CD4-positive, CD25-positive, alpha-beta regulatory T cell (primary cell): ENCODE data around the gene CHADL. TPM values are rescaled to one million over a fixed set of nuclear protein-coding genes. Genes with fewer than 3 reads are reported as not detected.

Experiments
- ATAC-seq, 2 donors: fragments of 150-1000 bp; cut with Tn5 transposase; one replicate each; pipeline ENCODE4 v1.10.0; 2021; ENCODE audit warnings: low read depth in 2 of 2, moderate number of reproducible peaks in 2 of 2, moderate library complexity in 1 of 2
- DNase-seq, 3 donors: peaks; one replicate each; pipeline versions ENCODE4 v3.0.0 to v3.0.0-alpha.2; 2012 to 2022; ENCODE audit warnings: mixed read lengths in 1 of 3
- H3K27ac ChIP-seq: one replicate; pipeline ENCODE4 v1.7.0; 2013; ENCODE audit warnings: mild to moderate bottlenecking, low read length; ENCODE audit not compliant: insufficient read depth, poor library complexity, severe bottlenecking
- H3K27me3 ChIP-seq: one replicate; pipeline ENCODE4 v1.7.0; 2013; ENCODE audit warnings: low read length; ENCODE audit not compliant: control insufficient read depth, insufficient read depth
- H3K36me3 ChIP-seq: one replicate; pipeline ENCODE4 v1.7.0; 2013; ENCODE audit warnings: mild to moderate bottlenecking, low read length, moderate library complexity; ENCODE audit not compliant: control insufficient read depth, insufficient read depth
- H3K4me1 ChIP-seq: 2 replicates; pipeline ENCODE4 v1.7.0; 2013; ENCODE audit warnings: mild to moderate bottlenecking, low read length; ENCODE audit not compliant: insufficient read depth, control insufficient read depth, poor library complexity, severe bottlenecking
- H3K4me3 ChIP-seq: one replicate; pipeline ENCODE4 v1.7.0; 2013; ENCODE audit warnings: low read depth, mild to moderate bottlenecking, low read length, moderate library complexity
- H3K9me3 ChIP-seq, 2 experiments: 1 replicate in 1 of 2; 2 replicates in 1 of 2; pipeline ENCODE4 v1.7.0; 2013; ENCODE audit warnings: low read length in 2 of 2, mild to moderate bottlenecking in 1 of 2, moderate library complexity in 1 of 2; ENCODE audit not compliant: control insufficient read depth in 2 of 2
- H3K27ac Mint-ChIP-seq, 3 donors: one replicate each; pipeline ENCODE4 v1.8.0; 2020 to 2022; ENCODE audit warnings: mild to moderate bottlenecking in 3 of 3, mixed read lengths in 3 of 3, moderate library complexity in 2 of 3
- H3K27me3 Mint-ChIP-seq: one replicate; pipeline ENCODE4 v1.8.0; 2022; ENCODE audit warnings: mild to moderate bottlenecking, mixed read lengths
- H3K36me3 Mint-ChIP-seq: one replicate; pipeline ENCODE4 v1.8.0; 2020; ENCODE audit warnings: mixed read lengths
- H3K4me1 Mint-ChIP-seq, 4 donors: one replicate each; pipeline ENCODE4 v1.8.0; 2020 to 2022; ENCODE audit warnings: mixed read lengths in 4 of 4, mild to moderate bottlenecking in 1 of 4
- H3K4me3 Mint-ChIP-seq, 4 donors: one replicate each; pipeline ENCODE4 v1.8.0; 2020 to 2022; ENCODE audit warnings: mild to moderate bottlenecking in 4 of 4, mixed read lengths in 4 of 4, moderate library complexity in 3 of 4
- H3K9me3 Mint-ChIP-seq, 7 donors: one replicate each; pipeline ENCODE4 v1.8.0; 2020 to 2022; ENCODE audit warnings: mixed read lengths in 7 of 7, mild to moderate bottlenecking in 3 of 7, moderate library complexity in 2 of 7
- polyA plus RNA-seq, 4 donors: library from polyadenylated mRNA; unstranded; fragments of 300-500 nt; fragmentation: Illumina TruSeq; gene quantifications; one replicate each; pipeline ENCODE4 v1.2.3, GENCODE V29; 2021
- total RNA-seq: library from RNA; stranded (reverse); gene quantifications from one replicate; pipeline ENCODE4 v1.2.3, GENCODE V29; 2022

The CHADL gene
- total and polyA plus RNA-seq, 5 donors from 2014 or later, result 0.22 to 1.2 (median 0.53) TPM

- Histone ChIP-seq H3K27me3 (no peaks in the 10 kb centered on the region), H3K4me1 (peaks cover 2% of the 10 kb centered on the region), H3K36me3 (peaks cover 76% of the 10 kb centered on the region), H3K27ac (no peak overlapping the region), H3K4me3 (no peak overlapping the region), H3K9me3 (no peaks in the 10 kb centered on the region)
- ATAC-seq (no peak), DNase-seq (no peak)
- H3K4me3 Mint-ChIP-seq, result peak overlapping the region in 1 of 4 donors; percentile 21
- no peaks in the 10 kb centered on the region for H3K27me3 Mint-ChIP-seq
- H3K4me1 Mint-ChIP-seq, result peaks cover under 1 to 9% (median 5%) of the 10 kb centered on the region in 4 donors
- H3K36me3 Mint-ChIP-seq, result peaks cover 4% of the 10 kb centered on the region
- no peaks in the 10 kb centered on the region for H3K9me3 Mint-ChIP-seq
- H3K27ac Mint-ChIP-seq, result peak overlapping the region in 1 of 3 donors; percentile 44
These were observed 17.8 kb downstream of the CHADL start for GRCh38 chr22:41222846-41223507.

- Histone ChIP-seq H3K27me3 (no peaks in the 10 kb centered on the region), H3K9me3 (no peaks in the 10 kb centered on the region), H3K27ac (peak overlapping the region; percentile 51), H3K4me1 (peaks cover 12% of the 10 kb centered on the region), H3K4me3 (peak overlapping the region; percentile 69), H3K36me3 (peaks cover 44% of the 10 kb centered on the region)
- ATAC-seq, result peak; percentile 89 to 98
- Mint-ChIP-seq H3K4me1 (peaks cover 8 to 26% (median 14%) of the 10 kb centered on the region in 4 donors), H3K27ac (peak overlapping the region in 2 of 3 donors; percentile 65 to 88), H3K4me3 (peak overlapping the region; percentile 2 to 68 (median 60)), H3K27me3 (no peaks in the 10 kb centered on the region), H3K9me3 (peaks cover 0 to 1% (median 0%) of the 10 kb centered on the region in 7 donors), H3K36me3 (peaks cover 18% of the 10 kb centered on the region)
- peak in 2 of 3 donors; percentile 41 to 88 for DNase-seq
These were observed 23.1 kb downstream of the CHADL start for GRCh38 chr22:41217553-41218157.

DNA sequence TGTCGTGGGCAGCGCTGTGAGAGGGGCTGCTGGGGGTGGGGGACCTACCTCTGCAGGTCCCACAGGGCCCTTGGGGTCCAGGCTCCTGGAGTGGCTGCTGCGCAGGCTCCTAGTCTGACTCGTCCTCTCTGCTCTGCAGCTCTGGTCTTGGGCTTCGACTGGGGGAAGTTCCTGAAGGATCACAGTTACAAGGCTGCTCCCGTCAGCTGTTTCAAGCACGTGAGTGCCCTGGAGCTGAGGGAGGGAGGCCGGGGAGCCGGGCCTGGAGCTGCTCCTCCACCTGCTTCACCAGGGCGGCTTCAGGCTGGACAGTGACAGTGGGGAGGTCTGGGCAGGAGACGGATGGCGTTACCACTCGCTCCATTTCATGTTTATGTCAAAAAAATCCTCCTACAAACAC is 23.7 kb downstream of the CHADL start:
- Histone ChIP-seq H3K27ac (peak overlapping the region; percentile 51), H3K36me3 (peaks cover 38% of the 10 kb centered on the region), H3K4me1 (peaks cover 12% of the 10 kb centered on the region), H3K9me3 (no peaks in the 10 kb centered on the region), H3K4me3 (peak overlapping the region; percentile 69), H3K27me3 (no peaks in the 10 kb centered on the region)
- ATAC-seq, result no peak
- DNase-seq, result no peak
- Mint-ChIP-seq H3K4me3 (peak overlapping the region in 1 of 4 donors; percentile 2), H3K9me3 (peaks cover 0 to 1% (median 0%) of the 10 kb centered on the region in 7 donors), H3K27me3 (no peaks in the 10 kb centered on the region), H3K4me1 (peaks cover 8 to 26% (median 14%) of the 10 kb centered on the region in 4 donors), H3K27ac (peak overlapping the region in 1 of 3 donors; percentile 65), H3K36me3 (peaks cover 20% of the 10 kb centered on the region)

GRCh38 chr22:41215926-41216325 is 24.8 kb downstream of the CHADL start:
- Histone ChIP-seq H3K4me3 (no peak overlapping the region), H3K27ac (no peak overlapping the region), H3K27me3 (no peaks in the 10 kb centered on the region), H3K4me1 (peaks cover 12% of the 10 kb centered on the region), H3K36me3 (peaks cover 34% of the 10 kb centered on the region), H3K9me3 (no peaks in the 10 kb centered on the region)
- Mint-ChIP-seq H3K27ac (no peak overlapping the region), H3K4me3 (peak overlapping the region in 1 of 4 donors; percentile 35), H3K36me3 (peaks cover 17% of the 10 kb centered on the region), H3K4me1 (peaks cover 8 to 23% (median 14%) of the 10 kb centered on the region in 4 donors), H3K9me3 (peaks cover 0 to 1% (median 0%) of the 10 kb centered on the region in 7 donors), H3K27me3 (no peaks in the 10 kb centered on the region)
- no peak for DNase-seq
- no peak for ATAC-seq

DNA sequence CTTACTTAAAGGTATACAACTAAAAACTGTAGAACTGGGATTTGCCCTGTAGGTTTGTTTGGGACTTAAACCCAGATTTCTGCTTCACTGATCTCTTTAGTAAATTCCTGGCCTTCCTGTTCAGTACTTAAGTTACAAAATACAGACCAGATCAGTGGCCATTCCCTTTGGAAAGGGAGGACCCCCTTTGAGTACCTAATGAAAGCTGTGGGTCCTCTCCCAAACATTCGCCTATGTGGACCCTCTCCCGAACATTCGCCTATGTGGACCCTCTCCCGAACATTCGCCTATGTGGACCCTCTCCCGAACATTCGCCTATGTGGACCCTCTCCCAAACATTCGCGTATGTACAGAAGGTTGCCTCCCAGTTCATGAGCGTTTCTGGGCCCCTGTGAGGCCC is 25.3 kb downstream of the CHADL start:
- H3K36me3 Mint-ChIP-seq, result peaks cover 22% of the 10 kb centered on the region
- H3K27ac Mint-ChIP-seq, result no peak overlapping the region
- no peaks in the 10 kb centered on the region for H3K27me3 ChIP-seq
- no peak for DNase-seq
- H3K4me1 Mint-ChIP-seq, result peaks cover 8 to 23% (median 14%) of the 10 kb centered on the region in 4 donors
- no peaks in the 10 kb centered on the region for H3K9me3 ChIP-seq
- ATAC-seq, result no peak
- no peak overlapping the region for H3K4me3 ChIP-seq
- H3K27me3 Mint-ChIP-seq, result no peaks in the 10 kb centered on the region
- H3K4me3 Mint-ChIP-seq, result peak overlapping the region in 2 of 4 donors; percentile 21 to 35
- no peak overlapping the region for H3K27ac ChIP-seq
- peaks cover 34% of the 10 kb centered on the region for H3K36me3 ChIP-seq
- peaks cover 0 to 1% (median 0%) of the 10 kb centered on the region in 7 donors for H3K9me3 Mint-ChIP-seq
- peaks cover 12% of the 10 kb centered on the region for H3K4me1 ChIP-seq

DNA sequence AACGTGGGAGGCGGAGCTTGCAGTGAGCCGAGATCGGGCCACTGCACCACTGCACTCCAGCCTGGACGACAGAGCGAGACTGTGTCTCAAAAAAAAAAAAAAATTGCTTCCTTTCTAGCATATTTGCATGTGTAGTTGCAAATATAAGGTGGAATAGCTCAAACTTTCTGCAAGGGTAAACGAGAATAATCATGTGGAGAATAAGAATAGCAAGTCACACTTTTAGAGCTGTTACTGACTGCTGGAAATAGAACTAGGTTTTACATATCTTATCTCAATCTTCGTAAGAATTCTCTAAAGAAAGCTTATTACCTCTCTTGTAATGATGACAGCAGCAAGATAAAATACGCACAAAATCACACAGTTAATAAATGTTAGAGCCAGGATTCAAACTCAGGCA is 34.0 kb downstream of the CHADL start:
- no peaks in the 10 kb centered on the region for H3K9me3 ChIP-seq
- ATAC-seq (no peak), DNase-seq (no peak)
- peaks cover 5% of the 10 kb centered on the region for H3K27me3 Mint-ChIP-seq
- peak overlapping the region in 1 of 3 donors; percentile 15 for H3K27ac Mint-ChIP-seq
- peaks cover 0 to 51% (median 26%) of the 10 kb centered on the region in 4 donors for H3K4me1 Mint-ChIP-seq
- H3K4me3 ChIP-seq, result no peak overlapping the region
- H3K9me3 Mint-ChIP-seq, result peaks cover 0 to 3% (median 0%) of the 10 kb centered on the region in 7 donors
- H3K36me3 Mint-ChIP-seq, result peaks cover 10% of the 10 kb centered on the region
- H3K36me3 ChIP-seq, result peaks cover 14% of the 10 kb centered on the region
- H3K4me3 Mint-ChIP-seq, result peak overlapping the region; percentile 43 to 98 (median 86)
- peaks cover 2% of the 10 kb centered on the region for H3K27me3 ChIP-seq
- H3K27ac ChIP-seq, result no peak overlapping the region
- peaks cover 14% of the 10 kb centered on the region for H3K4me1 ChIP-seq

- H3K9me3 Mint-ChIP-seq, result peaks cover 0 to 3% (median 0%) of the 10 kb centered on the region in 7 donors
- H3K36me3 Mint-ChIP-seq, result peaks cover 6% of the 10 kb centered on the region
- H3K36me3 ChIP-seq, result peaks cover 7% of the 10 kb centered on the region
- ATAC-seq (peak; percentile 100), DNase-seq (peak; percentile 97 to 99 (median 98))
- H3K9me3 ChIP-seq, result no peaks in the 10 kb centered on the region
- peaks cover 0 to 51% (median 26%) of the 10 kb centered on the region in 4 donors for H3K4me1 Mint-ChIP-seq
- peaks cover 5% of the 10 kb centered on the region for H3K27me3 Mint-ChIP-seq
- H3K27me3 ChIP-seq, result peaks cover 2% of the 10 kb centered on the region
- peak within 1 kb of the TSS; percentile 96 to 99 (median 97) for H3K4me3 Mint-ChIP-seq
- peak within 1 kb of the TSS; percentile 78 for H3K27ac ChIP-seq
- H3K27ac Mint-ChIP-seq, result peak within 1 kb of the TSS; percentile 95 to 98 (median 96)
- H3K4me3 ChIP-seq, result peak within 1 kb of the TSS; percentile 84
- peaks cover 14% of the 10 kb centered on the region for H3K4me1 ChIP-seq
These were observed 35.5 kb downstream of the CHADL start, which contains the start of gene L3MBTL2 for GRCh38 chr22:41204992-41205900. Gene L3MBTL2, plus strand, starts transcription at chr22:41205312. Its CDS starts 51 bp downstream, at chr22:41205363.
